OCI-LY1 (cell line): ENCODE measurements around the gene RNF212.

ENCODE experiments used
- CTCF ChIP-seq: fragments of 200-600 bp; sonication (generic), shearing (Covaris generic); IDR thresholded peaks from 2 replicates; pipeline ENCODE4 v1.5.1; 2017; ENCODE audit warnings: mild to moderate bottlenecking, antibody characterized with exemption, low read length, moderate library complexity, mixed read lengths
- EZH2 ChIP-seq: fragments of 200-600 bp; sonication (generic), shearing (Covaris generic); IDR thresholded peaks from 2 replicates; pipeline ENCODE4 v1.8.0; 2017; ENCODE audit warnings: borderline replicate concordance, mixed run types, mild to moderate bottlenecking, antibody characterized with exemption, low read length, moderate library complexity, mixed read lengths

- TF ChIP-seq CTCF (no peak), EZH2 (no peak)
These were observed 65.2 kb downstream of the RNF212 start for GRCh38 chr4:1047976-1048772.
